ENCODE measurements around the gene BRD9.
"Not testable (repeated sequence)": the region's sequence is repeated elsewhere in the genome, so short reads cannot be mapped to it uniquely, and the experiment has no call there.

DNA sequence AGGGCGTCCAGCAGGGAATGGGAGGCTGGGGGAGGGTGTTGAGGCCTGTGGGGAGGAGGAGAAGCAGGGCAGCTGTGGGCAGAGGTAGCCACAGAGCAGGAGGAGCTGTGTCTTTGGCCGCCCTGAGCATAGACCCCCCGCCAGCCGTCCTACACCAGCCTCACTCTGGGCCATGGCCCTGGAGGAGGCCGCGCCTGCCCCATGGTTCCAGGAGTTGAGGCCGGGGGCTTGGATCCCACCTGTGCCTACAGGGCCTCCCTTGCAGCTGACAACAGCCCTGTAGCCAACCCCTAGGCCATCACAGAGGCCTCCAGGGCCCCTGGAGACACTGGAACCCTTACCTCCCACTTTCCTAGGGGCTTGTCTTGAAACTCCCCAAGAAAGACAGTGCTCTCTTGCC lies 44.9 kb downstream of the BRD9 start:
- not testable (repeated sequence) for TF ChIP-seq EP300, CTCF (IDR thresholded peaks at IDR 0.05)

Data from gastroesophageal sphincter (tissue), 3 donors.